ENCODE measurements around the gene SLIT1.

DNA sequence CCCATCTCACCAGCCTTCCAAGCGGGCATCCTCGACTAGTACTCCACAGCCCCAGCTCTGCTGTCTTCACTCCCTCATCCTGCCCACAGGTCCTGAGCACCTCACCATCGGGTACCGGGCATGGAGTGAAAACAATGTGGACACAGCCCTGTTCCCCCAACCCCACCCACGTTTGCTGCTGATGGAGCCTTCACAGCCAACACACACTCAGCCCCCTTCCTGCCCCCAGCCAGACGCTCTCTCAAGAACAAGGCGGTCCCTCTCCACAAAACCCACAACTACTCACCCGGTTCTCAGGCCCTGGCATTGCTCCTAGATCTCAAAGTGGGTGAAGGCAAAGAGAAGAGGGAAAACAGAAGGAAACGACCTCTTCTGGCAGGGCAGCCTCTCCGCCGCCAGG, 56.1 kb downstream of the SLIT1 start:
- TF ChIP-seq, protein P1, sequence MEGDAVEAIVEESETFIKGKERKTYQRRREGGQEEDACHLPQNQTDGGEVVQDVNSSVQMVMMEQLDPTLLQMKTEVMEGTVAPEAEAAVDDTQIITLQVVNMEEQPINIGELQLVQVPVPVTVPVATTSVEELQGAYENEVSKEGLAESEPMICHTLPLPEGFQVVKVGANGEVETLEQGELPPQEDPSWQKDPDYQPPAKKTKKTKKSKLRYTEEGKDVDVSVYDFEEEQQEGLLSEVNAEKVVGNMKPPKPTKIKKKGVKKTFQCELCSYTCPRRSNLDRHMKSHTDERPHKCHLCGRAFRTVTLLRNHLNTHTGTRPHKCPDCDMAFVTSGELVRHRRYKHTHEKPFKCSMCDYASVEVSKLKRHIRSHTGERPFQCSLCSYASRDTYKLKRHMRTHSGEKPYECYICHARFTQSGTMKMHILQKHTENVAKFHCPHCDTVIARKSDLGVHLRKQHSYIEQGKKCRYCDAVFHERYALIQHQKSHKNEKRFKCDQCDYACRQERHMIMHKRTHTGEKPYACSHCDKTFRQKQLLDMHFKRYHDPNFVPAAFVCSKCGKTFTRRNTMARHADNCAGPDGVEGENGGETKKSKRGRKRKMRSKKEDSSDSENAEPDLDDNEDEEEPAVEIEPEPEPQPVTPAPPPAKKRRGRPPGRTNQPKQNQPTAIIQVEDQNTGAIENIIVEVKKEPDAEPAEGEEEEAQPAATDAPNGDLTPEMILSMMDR (IDR thresholded peaks at IDR 0.05; ENCODE audit: insufficient read depth, low read length, poor library complexity, severe bottlenecking) = no peak
- TF ChIP-seq EZH2phosphoT487 (conservative IDR thresholded peaks at IDR 0.05; ENCODE audit: low read length) = no peak

All from SU-DHL-6 (cell line).